NCI-H2196 (cell line): Measurements from ENCODE around the gene CACNA1H.
"Not testable (repeated sequence)": the region's sequence is repeated elsewhere in the genome, so short reads cannot be mapped to it uniquely, and the experiment has no call there.

ENCODE experiments used
- DNase-seq: peaks from one replicate; lab custom pipeline; 2025; ENCODE audit not compliant: unreplicated experiment; lab: John Stamatoyannopoulos, UW

The CACNA1H gene

DNA sequence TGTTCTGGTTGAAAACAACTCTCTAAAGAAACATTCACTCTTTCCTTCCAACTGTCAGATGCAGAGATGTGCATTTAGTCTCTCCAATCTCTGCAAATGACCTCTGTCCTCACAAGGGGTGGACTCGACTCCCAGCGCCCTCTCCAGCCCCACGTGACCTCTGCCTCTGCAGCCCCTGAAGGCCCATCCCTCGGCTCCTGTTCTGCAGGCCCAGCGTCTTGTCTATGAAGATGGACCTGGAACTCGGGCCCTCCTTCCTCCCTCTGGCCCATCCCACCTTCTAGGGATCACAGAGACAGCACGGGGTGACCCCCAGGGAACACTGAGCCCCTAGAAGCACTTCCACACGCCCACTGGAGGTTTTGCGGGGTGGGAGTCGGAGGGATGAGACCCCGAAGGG, 90.5 kb downstream of the CACNA1H start:
- not testable (repeated sequence) for DNase-seq

- DNase-seq: not testable (repeated sequence)
Observed at GRCh38 chr16:1243907-1244850, 91.3 kb downstream of the CACNA1H start.

- DNase-seq: no peak
Observed at GRCh38 chr16:1244881-1245280, 92.0 kb downstream of the CACNA1H start.

GRCh38 chr16:1245452-1246020, 92.6 kb downstream of the CACNA1H start:
- no peak for DNase-seq

- not testable (repeated sequence) for DNase-seq
Observed at GRCh38 chr16:1247903-1248537, 95.1 kb downstream of the CACNA1H start.

GRCh38 chr16:1249031-1249755, 96.3 kb downstream of the CACNA1H start:
- not testable (repeated sequence) for DNase-seq

DNA sequence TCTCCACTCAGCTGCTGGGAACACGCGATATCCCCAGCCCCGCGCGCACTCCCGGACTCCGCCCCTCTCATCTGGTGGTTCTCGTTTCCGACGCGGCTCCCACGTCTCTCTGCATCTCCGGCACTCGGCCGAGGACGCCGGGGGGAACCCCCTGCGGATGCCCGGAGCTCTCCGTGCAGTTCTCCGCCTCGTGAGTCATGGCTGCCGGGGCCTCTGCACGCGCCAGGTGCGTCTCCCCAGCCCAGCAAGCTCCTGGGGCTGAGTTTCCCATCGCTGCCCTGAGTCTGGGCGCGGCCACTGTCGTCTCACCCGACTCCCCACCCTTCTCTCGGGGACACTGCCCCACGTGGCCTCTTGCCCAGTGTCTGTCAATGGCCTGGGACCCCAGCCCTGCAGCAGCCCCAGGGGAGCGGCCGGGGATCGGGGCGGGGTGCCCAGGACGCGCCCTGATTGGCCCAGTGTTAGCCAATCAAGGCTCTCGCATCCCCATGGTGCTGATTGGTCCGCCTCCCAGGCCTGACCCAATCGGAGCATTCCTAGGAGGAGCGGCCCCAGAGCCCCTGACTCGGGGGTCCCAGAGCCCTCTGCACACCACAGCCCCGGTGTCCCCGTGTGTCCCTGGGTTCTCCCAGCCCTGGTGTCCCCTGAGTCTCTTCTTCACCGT, 100.9 kb downstream of the CACNA1H start:
- DNase-seq: not testable (repeated sequence)

- DNase-seq: not testable (repeated sequence)
Observed at GRCh38 chr16:1254821-1255220, 101.9 kb downstream of the CACNA1H start.

GRCh38 chr16:1255276-1256122, 102.6 kb downstream of the CACNA1H start, which contains the start of gene TPSD1:
TPSD1 (plus strand) TSS chr16:1256069; CDS start chr16:1256281, 212 bp downstream.
- not testable (repeated sequence) for DNase-seq

DNA sequence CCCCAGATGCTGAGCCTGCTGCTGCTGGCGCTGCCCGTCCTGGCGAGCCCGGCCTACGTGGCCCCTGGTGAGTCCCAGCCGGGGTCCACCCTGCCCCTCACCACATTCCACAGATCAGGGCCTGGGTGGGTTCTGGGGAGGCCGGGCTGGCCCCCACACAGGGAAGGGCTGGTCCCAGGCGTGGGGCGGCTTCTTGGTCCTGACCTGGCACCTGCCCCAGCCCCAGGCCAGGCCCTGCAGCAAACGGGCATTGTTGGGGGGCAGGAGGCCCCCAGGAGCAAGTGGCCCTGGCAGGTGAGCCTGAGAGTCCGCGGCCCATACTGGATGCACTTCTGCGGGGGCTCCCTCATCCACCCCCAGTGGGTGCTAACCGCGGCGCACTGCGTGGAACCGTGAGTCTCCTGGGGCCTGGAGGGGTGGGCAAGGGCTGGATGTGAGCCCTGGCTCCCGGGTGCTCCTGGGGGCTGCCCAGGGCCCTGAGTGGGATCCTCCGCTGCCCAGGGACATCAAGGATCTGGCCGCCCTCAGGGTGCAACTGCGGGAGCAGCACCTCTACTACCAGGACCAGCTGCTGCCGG, 103.5 kb downstream of the CACNA1H start:
- DNase-seq: not testable (repeated sequence)

DNA sequence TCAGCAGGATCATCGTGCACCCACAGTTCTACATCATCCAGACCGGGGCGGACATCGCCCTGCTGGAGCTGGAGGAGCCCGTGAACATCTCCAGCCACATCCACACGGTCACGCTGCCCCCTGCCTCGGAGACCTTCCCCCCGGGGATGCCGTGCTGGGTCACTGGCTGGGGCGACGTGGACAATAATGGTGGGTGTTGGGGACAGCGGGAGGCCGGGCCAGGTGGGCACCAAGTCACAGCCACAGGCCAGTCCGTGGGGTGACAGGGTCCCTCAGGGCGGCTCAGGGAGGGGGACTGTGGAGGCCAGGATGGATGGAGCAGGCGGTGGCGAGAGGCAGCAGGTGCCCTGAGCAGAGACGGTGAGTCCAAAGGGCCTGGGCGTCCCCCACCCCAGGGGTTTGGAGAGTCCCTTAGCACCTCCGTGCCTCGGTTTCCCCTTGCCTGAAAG, 104.0 kb downstream of the CACNA1H start:
- DNase-seq: no peak

GRCh38 chr16:1257561-1258224, 104.8 kb downstream of the CACNA1H start:
- no peak for DNase-seq

GRCh38 chr16:1258225-1258600, 105.3 kb downstream of the CACNA1H start:
- DNase-seq: no peak

DNA sequence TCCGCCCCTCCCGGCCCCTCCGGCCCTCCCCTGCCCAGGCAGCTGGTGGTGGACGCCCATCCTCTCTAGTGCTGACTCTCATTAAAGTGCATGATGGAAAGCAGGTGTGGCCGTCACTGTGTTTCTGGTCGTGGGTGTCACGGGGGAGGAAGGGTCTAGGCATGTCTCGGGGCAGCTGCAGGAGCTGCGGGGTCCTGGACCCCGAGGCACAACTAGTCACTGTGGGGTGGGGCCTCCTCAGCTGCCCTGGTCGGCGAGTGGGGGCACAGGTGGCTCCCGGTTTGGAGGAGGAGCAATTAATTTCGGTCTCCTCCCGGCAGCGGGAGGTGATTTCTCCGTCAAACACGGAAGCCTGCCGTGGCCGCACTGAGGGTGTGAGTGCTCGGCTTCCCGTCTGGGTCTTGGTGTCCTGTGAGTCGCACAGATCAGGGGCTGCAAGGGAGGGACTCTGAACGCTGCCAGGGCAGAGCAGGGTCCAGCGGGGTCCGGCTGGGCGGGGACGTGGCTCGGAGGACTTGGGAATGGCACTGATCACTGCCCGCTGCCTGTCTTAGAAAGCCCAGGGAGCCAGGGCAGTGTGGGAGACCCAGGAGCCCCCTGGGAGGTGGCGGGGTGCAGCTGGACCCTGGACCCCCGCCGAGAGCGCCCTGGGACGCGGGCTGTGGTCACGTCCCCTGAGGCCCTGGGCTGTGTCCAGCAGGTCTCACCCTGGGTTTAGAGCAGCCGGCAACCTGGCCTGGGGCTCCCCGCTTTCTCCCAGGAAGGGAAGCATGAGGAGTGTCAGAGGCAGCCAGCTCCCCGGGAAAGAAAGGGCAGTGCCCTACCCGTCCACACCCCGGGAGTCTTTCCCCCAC, 106.2 kb downstream of the CACNA1H start:
- DNase-seq: no peak

DNA sequence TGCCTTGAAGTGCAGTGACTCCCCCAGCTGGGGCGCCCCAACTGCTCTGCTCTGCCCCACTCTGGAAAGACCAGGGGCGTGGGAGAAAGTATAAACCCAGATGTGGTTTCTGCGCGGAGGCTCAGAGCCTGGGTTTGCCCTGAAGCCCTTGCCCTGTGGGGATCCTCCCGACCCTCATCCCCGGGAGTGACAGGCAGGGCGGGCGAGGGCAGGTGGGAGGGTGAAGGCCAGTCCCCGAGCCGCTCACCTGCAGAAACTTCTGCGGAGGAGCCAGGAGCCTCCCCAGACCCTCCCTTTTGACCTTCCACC, 106.8 kb downstream of the CACNA1H start:
- no peak for DNase-seq

- DNase-seq: no peak
Observed at GRCh38 chr16:1260101-1260680, 107.3 kb downstream of the CACNA1H start.

DNA sequence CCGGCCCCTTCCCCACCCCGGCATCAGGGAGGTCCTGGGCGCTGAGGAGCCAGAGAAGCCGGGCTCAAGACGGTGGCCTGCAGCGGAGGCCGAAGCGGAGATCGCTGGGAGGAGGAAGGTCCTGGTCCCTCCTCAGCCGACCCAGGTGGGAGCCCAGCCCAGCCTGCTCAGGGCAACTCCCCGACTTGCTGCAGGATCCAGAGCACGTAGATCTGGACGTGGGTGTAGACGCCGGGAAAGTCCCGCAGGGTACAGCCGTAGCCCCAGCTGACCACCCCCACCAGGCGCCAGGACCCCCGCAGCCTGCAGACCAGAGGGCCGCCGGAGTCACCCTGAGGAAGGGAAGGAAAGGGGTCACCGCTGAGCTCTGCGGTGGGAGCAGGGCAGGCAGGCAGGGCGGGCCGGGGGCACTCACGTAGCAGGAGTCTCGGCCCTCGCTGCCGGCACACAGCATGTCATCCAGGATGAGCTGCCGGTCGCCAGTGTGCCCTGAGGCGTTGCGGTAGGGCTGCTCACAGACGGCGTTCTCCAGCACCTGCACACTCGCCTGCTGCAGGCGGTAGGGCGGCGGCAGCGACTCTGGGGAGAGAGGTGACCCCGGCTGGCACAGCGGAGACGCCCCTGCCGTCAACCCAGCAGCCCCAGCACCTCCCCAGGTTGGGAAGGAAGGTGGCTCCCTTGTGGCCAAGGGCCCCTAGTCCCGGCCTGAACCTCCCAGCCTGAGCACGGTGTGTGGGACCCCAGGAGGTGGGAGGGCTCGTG, 108.4 kb downstream of the CACNA1H start:
- DNase-seq: no peak
